GM12875 (cell line): Measurements from ENCODE around the gene HNRNPA1L2.
A peak's percentile ranks its signal among the peaks of the same experiment; 100 is the strongest.
"Not testable (repeated sequence)": the region's sequence is repeated elsewhere in the genome, so short reads cannot be mapped to it uniquely, and the experiment has no call there.

Experiments
- H3K4me3 ChIP-seq: one replicate; pipeline ENCODE4 v1.5.1; 2011; ENCODE audit warnings: low read depth, low read length, control low read depth
- CTCF ChIP-seq: IDR thresholded peaks from 2 replicates; pipeline ENCODE4 v1.5.1; 2011; ENCODE audit warnings: low read depth, mild to moderate bottlenecking, control low read depth, inconsistent platforms, low read length, moderate library complexity, borderline replicate concordance; ENCODE audit not compliant: insufficient read depth

HNRNPA1L2 gene

GRCh38 chr13:52664272-52664671 is 22.0 kb downstream of the HNRNPA1L2 start:
- TF ChIP-seq CTCF = no peak
- H3K4me3 ChIP-seq = no peak overlapping the region

DNA sequence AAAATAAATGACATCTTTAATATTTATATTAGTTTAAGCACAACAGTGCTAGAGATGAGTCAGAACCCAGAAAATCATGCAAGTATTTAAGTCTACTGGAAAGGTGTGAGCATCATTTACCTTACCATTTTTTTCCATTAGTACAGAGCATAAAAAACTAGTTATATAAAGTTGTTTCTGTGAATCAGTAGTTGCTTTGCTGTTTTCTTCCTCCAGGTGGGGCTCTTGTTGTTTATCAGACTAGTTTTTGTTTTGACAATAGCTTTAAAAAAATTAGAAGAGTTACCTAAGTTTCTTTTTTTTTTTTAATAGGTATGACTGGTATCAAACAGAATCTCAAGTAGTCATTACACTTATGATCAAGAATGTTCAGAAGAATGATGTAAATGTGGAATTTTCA is 23.1 kb downstream of the HNRNPA1L2 start:
- H3K4me3 ChIP-seq = no peak overlapping the region
- peak; percentile 26; the same call in 1 of the 2 replicates for TF ChIP-seq CTCF

GRCh38 chr13:52669677-52670076 is 27.4 kb downstream of the HNRNPA1L2 start:
- H3K4me3 ChIP-seq = no peak overlapping the region
- TF ChIP-seq CTCF = no peak

GRCh38 chr13:52670726-52671125 is 28.5 kb downstream of the HNRNPA1L2 start:
- TF ChIP-seq CTCF = no peak
- no peak overlapping the region for H3K4me3 ChIP-seq

- TF ChIP-seq CTCF = no peak
- H3K4me3 ChIP-seq = no peak overlapping the region
Measured at GRCh38 chr13:52673465-52673864, 31.2 kb downstream of the HNRNPA1L2 start.

DNA sequence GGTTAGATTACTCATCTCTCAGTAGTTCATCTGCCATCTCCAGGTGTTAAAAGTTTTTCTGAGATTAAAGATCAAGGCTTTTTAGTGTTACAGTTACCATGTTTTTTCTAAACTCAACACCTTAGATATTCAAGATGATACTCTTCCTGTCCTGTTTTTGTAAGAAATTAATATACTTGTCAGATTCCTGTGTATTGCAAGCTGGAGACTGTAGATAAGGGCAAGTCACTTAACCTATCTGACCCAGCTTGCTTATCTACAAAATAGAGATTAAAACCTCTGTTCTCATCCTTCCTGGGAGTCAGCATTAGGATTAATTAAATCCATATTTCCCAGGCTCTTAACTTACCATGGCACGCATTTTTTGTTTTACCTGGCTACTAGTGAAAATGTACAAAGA is 35.6 kb downstream of the HNRNPA1L2 start:
- H3K4me3 ChIP-seq = no peak overlapping the region
- no peak for TF ChIP-seq CTCF

- H3K4me3 ChIP-seq = not testable (repeated sequence)
Measured at GRCh38 chr13:52685806-52686205, 43.6 kb downstream of the HNRNPA1L2 start.

- TF ChIP-seq CTCF = no peak
- no peak overlapping the region for H3K4me3 ChIP-seq
Measured at GRCh38 chr13:52686376-52686775, 44.1 kb downstream of the HNRNPA1L2 start.
